Breast epithelium (tissue), 3 donors: Measurements from ENCODE around the gene FGF6.

Experiments
- CTCF ChIP-seq, 3 donors: fragments of 450-650 bp; IDR thresholded peaks; one replicate each; pipeline ENCODE4 v1.5.1; 2016 to 2017; ENCODE audit warnings: antibody characterized with exemption in 3 of 3, mild to moderate bottlenecking in 3 of 3, moderate library complexity in 3 of 3
- POLR2A ChIP-seq: fragments of 450-650 bp; IDR thresholded peaks from one replicate; pipeline ENCODE4 v1.6.1; 2016; ENCODE audit warnings: antibody characterized with exemption, mild to moderate bottlenecking, moderate library complexity
- POLR2AphosphoS5 ChIP-seq, 3 donors: sonication (generic); formaldehyde crosslinking; IDR thresholded peaks; one replicate each; pipeline ENCODE4 v1.6.1; 2017; ENCODE audit warnings: antibody characterized with exemption in 3 of 3

DNA sequence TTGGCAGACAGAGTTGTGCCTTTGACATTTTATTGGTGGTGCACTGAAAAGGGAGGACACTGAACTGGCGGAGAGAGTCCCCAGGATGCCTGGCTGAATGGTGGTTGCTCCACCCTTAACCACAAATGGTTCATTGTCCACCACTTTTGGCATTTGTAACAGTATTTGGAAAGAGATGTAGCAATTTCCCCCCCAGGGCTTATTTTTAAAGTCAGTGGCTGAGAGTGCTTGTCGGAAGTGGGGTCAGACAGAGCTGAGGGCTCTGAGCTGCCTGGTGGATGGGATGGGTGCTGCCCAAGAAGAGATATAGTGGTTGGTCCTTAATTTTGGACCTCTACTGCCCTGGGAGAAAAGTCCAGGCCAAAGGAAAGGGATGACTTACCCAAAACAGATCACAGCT lies 31.5 kb upstream of the FGF6 start:
- no peak for TF ChIP-seq CTCF (IDR thresholded peaks at IDR 0.05)
- no peak for TF ChIP-seq POLR2A
- TF ChIP-seq POLR2AphosphoS5 (IDR thresholded peaks at IDR 0.05) = no peak
